Skeletal muscle tissue (tissue), 4 donors: ENCODE measurements around the gene LANCL2. TPM values are rescaled to one million over a fixed set of nuclear protein-coding genes. Genes with fewer than 3 reads are reported as not detected.
"Not testable (repeated sequence)": the region's sequence is repeated elsewhere in the genome, so short reads cannot be mapped to it uniquely, and the experiment has no call there.

Source experiments
- H3K27ac ChIP-seq: one replicate; pipeline ENCODE4 v1.7.0; 2013; ENCODE audit warnings: mild to moderate bottlenecking, low read depth, low read length, inconsistent platforms
- H3K27me3 ChIP-seq, 3 donors: one replicate each; pipeline ENCODE4 v1.7.0; 2013; ENCODE audit warnings: low read length in 3 of 3; ENCODE audit not compliant: control insufficient read depth in 3 of 3, insufficient read depth in 3 of 3
- H3K36me3 ChIP-seq, 3 donors: one replicate each; pipeline ENCODE4 v1.7.0; 2013; ENCODE audit warnings: low read length in 3 of 3; ENCODE audit not compliant: control insufficient read depth in 3 of 3, insufficient read depth in 3 of 3
- H3K4me1 ChIP-seq, 3 donors: one replicate each; pipeline ENCODE4 v1.7.0; 2013; ENCODE audit warnings: low read length in 3 of 3, mild to moderate bottlenecking in 3 of 3; ENCODE audit not compliant: control insufficient read depth in 3 of 3, insufficient read depth in 3 of 3
- H3K4me3 ChIP-seq, 3 donors: one replicate each; pipeline ENCODE4 v1.7.0; 2013; ENCODE audit warnings: low read length in 3 of 3
- H3K9ac ChIP-seq, 3 donors: one replicate each; pipeline ENCODE4 v1.7.0; 2013; ENCODE audit warnings: low read length in 3 of 3, mild to moderate bottlenecking in 3 of 3, moderate library complexity in 2 of 3, low read depth in 1 of 3
- H3K9me3 ChIP-seq, 3 donors: one replicate each; pipeline ENCODE4 v1.7.0; 2013; ENCODE audit warnings: low read length in 3 of 3; ENCODE audit not compliant: control insufficient read depth in 3 of 3
- total RNA-seq: library from RNA; depleted of rRNA; stranded (reverse); fragments of >200 nt; gene quantifications from one replicate; pipeline ENCODE4 v1.2.3, GENCODE V29; 2014
- donor health status: Osteomylitis.

Gene LANCL2
- total RNA-seq, 1 donor from 2014 or later = 13.0 TPM

GRCh38 chr7:55343002-55343781 lies 21.9 kb upstream of the LANCL2 start:
- H3K4me1 ChIP-seq = no peaks in the 10 kb centered on the region
- H3K9me3 ChIP-seq = no peaks in the 10 kb centered on the region
- H3K27me3 ChIP-seq = peaks cover 0 to 5% (median 0%) of the 10 kb centered on the region in 3 donors
- H3K9ac ChIP-seq = no peak overlapping the region
- H3K4me3 ChIP-seq = no peak overlapping the region
- H3K36me3 ChIP-seq = no peaks in the 10 kb centered on the region
- H3K27ac ChIP-seq = no peak overlapping the region

DNA sequence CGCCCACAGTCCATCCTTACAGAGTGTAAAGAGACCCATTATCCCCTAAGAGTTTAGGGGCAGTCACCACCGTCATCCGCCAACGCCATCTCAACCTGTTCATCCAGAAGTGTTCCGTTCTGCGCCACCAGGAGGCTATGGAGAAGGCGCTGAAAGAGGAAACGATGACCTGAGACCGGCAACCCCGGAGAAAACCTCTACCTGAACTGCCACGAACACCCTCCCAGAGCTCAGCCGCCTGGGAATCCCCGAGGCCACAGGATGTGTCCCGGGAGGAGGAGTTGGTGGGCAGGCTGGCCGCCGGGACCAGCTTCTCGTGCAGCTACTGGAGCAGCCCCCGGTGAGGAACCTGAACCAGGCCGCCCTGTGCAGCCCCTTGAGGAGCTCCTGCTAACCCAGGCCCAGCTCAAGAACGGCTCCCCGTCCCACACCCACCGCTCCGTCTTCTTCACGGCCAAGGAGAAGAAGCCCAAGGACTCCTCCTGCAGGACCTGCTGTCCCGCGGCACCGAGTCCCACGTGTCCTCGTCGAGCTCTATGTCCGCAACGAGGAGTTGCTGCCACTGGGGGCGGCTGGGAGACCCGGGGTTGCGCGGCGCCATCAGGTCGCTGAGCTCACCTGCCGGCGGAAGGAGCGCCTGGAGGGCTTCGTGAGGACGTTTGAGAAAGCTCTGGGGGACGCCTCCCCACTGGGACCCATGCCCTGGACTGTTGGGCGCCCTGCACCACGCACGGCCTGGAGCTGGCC lies 21.1 kb upstream of the LANCL2 start:
- Histone ChIP-seq H3K36me3 (no peaks in the 10 kb centered on the region), H3K9ac (no peak overlapping the region), H3K4me3 (no peak overlapping the region), H3K27ac (no peak overlapping the region), H3K4me1 (no peaks in the 10 kb centered on the region), H3K9me3 (no peaks in the 10 kb centered on the region), H3K27me3 (peaks cover 0 to 5% (median 0%) of the 10 kb centered on the region in 3 donors)

DNA sequence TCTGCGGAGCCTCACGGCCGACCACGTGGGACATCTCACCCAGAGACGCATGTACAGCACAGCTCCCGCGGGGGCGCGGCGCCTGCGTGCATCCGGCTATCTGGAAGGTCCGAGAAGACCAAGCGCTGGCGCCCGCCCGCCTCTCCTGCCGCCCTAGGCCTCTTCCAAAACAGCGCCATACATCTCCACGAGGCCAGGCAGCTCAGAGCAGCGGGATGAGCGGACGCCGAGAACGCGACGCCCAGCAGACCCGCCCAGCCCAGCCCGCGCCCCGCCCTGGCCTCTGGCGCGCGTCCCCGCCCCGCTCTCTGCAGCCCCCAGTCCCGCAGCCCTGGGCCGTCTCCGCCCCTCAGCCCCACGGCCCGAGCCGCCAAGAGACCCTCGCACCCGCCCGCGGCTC lies 20.3 kb upstream of the LANCL2 start:
- H3K27me3 ChIP-seq = peaks cover 0 to 5% (median 0%) of the 10 kb centered on the region in 3 donors
- no peaks in the 10 kb centered on the region for H3K36me3 ChIP-seq
- no peaks in the 10 kb centered on the region for H3K4me1 ChIP-seq
- no peak overlapping the region for H3K4me3 ChIP-seq
- no peak overlapping the region for H3K27ac ChIP-seq
- no peaks in the 10 kb centered on the region for H3K9me3 ChIP-seq
- H3K9ac ChIP-seq = no peak overlapping the region

GRCh38 chr7:55345292-55345691 lies 19.8 kb upstream of the LANCL2 start:
- Histone ChIP-seq H3K9ac (no peak overlapping the region), H3K4me3 (no peak overlapping the region), H3K27me3 (peaks cover 0 to 5% (median 0%) of the 10 kb centered on the region in 3 donors), H3K27ac (no peak overlapping the region), H3K9me3 (no peaks in the 10 kb centered on the region), H3K4me1 (no peaks in the 10 kb centered on the region), H3K36me3 (no peaks in the 10 kb centered on the region)

DNA sequence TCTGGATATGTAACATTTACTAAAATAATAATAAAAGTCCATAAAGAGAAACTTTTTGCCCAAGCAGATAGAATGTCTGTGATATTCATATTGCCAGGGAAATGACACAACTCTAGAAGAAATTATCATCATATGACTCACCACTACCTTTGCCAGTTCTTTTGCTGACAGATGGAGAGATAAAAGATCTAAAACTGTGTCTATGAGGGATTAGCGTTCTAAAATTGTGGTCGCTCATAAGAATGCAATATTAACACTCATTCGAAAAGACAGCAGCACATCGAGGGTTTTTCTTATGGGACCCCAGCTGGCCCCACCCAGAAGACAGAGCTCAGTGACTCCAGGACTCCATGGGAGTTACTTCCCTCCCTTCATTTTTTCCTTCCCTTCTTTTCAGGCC lies 16.6 kb upstream of the LANCL2 start:
- H3K27ac ChIP-seq = no peak overlapping the region

GRCh38 chr7:55349121-55349520 lies 16.0 kb upstream of the LANCL2 start:
- no peak overlapping the region for H3K27ac ChIP-seq
- H3K9me3 ChIP-seq = no peaks in the 10 kb centered on the region
- H3K4me1 ChIP-seq = no peaks in the 10 kb centered on the region
- no peak overlapping the region for H3K9ac ChIP-seq
- H3K36me3 ChIP-seq = no peaks in the 10 kb centered on the region
- peaks cover 0 to 2% (median 0%) of the 10 kb centered on the region in 3 donors for H3K27me3 ChIP-seq
- no peak overlapping the region for H3K4me3 ChIP-seq

More for the DNA sequence above, 16.6 kb upstream of the LANCL2 start:
- H3K9ac ChIP-seq = no peak overlapping the region
- H3K4me1 ChIP-seq = no peaks in the 10 kb centered on the region
- no peaks in the 10 kb centered on the region for H3K36me3 ChIP-seq
- H3K9me3 ChIP-seq = no peaks in the 10 kb centered on the region
- H3K27me3 ChIP-seq = peaks cover 0 to 5% (median 0%) of the 10 kb centered on the region in 3 donors
- H3K4me3 ChIP-seq = no peak overlapping the region

- Histone ChIP-seq H3K9me3 (no peaks in the 10 kb centered on the region), H3K27ac (no peak overlapping the region), H3K9ac (no peak overlapping the region), H3K4me3 (no peak overlapping the region), H3K4me1 (no peaks in the 10 kb centered on the region), H3K36me3 (no peaks in the 10 kb centered on the region), H3K27me3 (no peaks in the 10 kb centered on the region)
Observed at GRCh38 chr7:55350281-55350680, 14.9 kb upstream of the LANCL2 start.

DNA sequence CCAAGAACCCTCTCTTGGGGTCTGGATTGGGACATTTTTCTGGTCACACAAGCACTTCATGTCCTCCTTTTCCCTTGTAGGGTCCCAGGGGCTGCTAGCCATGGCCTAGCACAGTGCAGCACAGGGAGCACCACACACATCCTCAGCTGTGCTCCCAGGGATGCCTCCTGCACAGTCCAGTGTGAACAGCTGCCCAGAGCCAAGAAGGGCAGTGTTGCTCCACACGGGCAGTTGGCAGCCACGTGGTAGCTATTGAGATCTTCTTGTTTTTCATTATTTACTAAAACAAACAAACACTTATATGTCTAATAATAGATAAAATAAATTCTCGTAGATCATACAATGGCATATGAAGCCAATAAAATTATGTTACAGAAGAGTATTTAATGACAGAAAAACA lies 13.9 kb upstream of the LANCL2 start:
- Histone ChIP-seq H3K36me3 (no peaks in the 10 kb centered on the region), H3K27ac (no peak overlapping the region), H3K4me3 (no peak overlapping the region), H3K27me3 (no peaks in the 10 kb centered on the region), H3K9me3 (no peaks in the 10 kb centered on the region), H3K9ac (no peak overlapping the region), H3K4me1 (no peaks in the 10 kb centered on the region)

DNA sequence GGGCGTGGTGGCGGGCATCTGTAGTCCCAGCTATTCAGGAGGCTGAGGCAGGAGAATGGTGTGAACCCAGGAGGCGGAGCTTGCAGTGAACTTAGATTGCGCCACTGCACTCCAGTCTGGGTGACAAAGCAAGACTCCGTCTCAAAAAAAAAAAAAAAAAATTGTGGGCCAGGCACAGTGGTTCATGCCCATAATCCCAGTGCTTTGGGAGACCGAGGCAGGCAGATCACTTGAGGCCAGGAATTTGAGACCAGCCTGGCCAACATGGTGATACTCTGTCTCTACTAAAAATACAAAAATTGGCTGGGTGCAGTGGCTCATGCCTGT lies 12.2 kb upstream of the LANCL2 start:
- H3K27me3 ChIP-seq, H3K4me1 ChIP-seq, H3K27ac ChIP-seq, H3K9me3 ChIP-seq, H3K4me3 ChIP-seq, H3K36me3 ChIP-seq, H3K9ac ChIP-seq: not testable (repeated sequence)

DNA sequence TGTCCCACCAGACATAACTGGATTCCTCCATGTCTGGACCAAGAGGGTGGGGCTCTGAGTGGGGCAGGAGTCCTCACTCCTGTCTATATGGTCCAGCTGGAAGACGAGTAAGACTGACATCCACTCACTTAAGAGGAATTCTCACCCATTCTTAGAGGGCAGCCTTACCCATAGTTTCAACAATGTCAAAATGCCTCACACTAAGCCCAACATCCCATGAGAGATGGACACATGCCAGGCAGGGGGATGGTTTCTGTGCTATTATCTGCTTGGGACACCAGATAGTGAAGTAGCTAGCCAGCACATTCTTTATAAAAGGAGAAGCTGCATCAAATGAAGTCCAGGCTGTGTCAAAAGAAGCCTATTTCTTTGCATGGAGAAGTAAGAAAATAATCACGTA lies 4.7 kb upstream of the LANCL2 start:
- Histone ChIP-seq H3K36me3 (no peaks in the 10 kb centered on the region), H3K27ac (no peak overlapping the region), H3K4me1 (peaks cover 5 to 11% (median 6%) of the 10 kb centered on the region in 3 donors), H3K9ac (no peak overlapping the region), H3K9me3 (no peaks in the 10 kb centered on the region), H3K4me3 (no peak overlapping the region), H3K27me3 (no peaks in the 10 kb centered on the region)
